Femur (tissue), 1 donor: ENCODE data around the gene PAPSS1.
"Not testable (repeated sequence)": the region's sequence is repeated elsewhere in the genome, so short reads cannot be mapped to it uniquely, and the experiment has no call there.

Source experiments
- DNase-seq: peaks from one replicate; pipeline ENCODE4 v3.0.0-alpha.2; 2017

Gene PAPSS1

GRCh38 chr4:107719922-107720722 lies at the start of gene PAPSS1:
Gene PAPSS1, minus strand, starts transcription at chr4:107720234. Its CDS starts 55 bp downstream, at chr4:107720179.
- DNase-seq, result peak; percentile 98

GRCh38 chr4:107760281-107760947 lies 40.4 kb upstream of the PAPSS1 start:
- no peak for DNase-seq

GRCh38 chr4:107757864-107758476 lies 37.9 kb upstream of the PAPSS1 start:
- no peak for DNase-seq

GRCh38 chr4:107757283-107757682 lies 37.2 kb upstream of the PAPSS1 start:
- DNase-seq, result no peak

GRCh38 chr4:107755841-107756356 lies 35.9 kb upstream of the PAPSS1 start:
- no peak for DNase-seq

- DNase-seq, result no peak
Measured at GRCh38 chr4:107751670-107752069, 31.6 kb upstream of the PAPSS1 start.

- no peak for DNase-seq
Measured at GRCh38 chr4:107747748-107748486, 27.9 kb upstream of the PAPSS1 start.

- DNase-seq, result no peak
Measured at GRCh38 chr4:107746161-107746560, 26.1 kb upstream of the PAPSS1 start.

GRCh38 chr4:107744532-107744931 lies 24.5 kb upstream of the PAPSS1 start:
- no peak for DNase-seq

GRCh38 chr4:107743532-107743931 lies 23.5 kb upstream of the PAPSS1 start:
- DNase-seq, result no peak

GRCh38 chr4:107742791-107743190 lies 22.8 kb upstream of the PAPSS1 start:
- DNase-seq, result no peak

- no peak for DNase-seq
Measured at GRCh38 chr4:107742196-107742595, 22.2 kb upstream of the PAPSS1 start.

GRCh38 chr4:107740950-107741701 lies 21.1 kb upstream of the PAPSS1 start:
- peak; percentile 73 for DNase-seq

GRCh38 chr4:107740381-107740780 lies 20.3 kb upstream of the PAPSS1 start:
- DNase-seq, result no peak

GRCh38 chr4:107737450-107737849 lies 17.4 kb upstream of the PAPSS1 start:
- DNase-seq, result no peak

GRCh38 chr4:107736924-107737448 lies 17.0 kb upstream of the PAPSS1 start:
- peak; percentile 49 for DNase-seq

GRCh38 chr4:107736037-107736436 lies 16.0 kb upstream of the PAPSS1 start:
- DNase-seq, result no peak

- DNase-seq, result no peak
Measured at GRCh38 chr4:107734120-107734519, 14.1 kb upstream of the PAPSS1 start.

- peak; percentile 44 for DNase-seq
Measured at GRCh38 chr4:107733431-107733925, 13.4 kb upstream of the PAPSS1 start.

GRCh38 chr4:107729050-107729449 lies 9.0 kb upstream of the PAPSS1 start:
- not testable (repeated sequence) for DNase-seq

- DNase-seq, result peak; percentile 43
Measured at GRCh38 chr4:107726131-107726925, 6.3 kb upstream of the PAPSS1 start.
